CD8-positive, alpha-beta memory T cell (primary cell): ENCODE data around the gene MCAT. TPM values are rescaled to one million over a fixed set of nuclear protein-coding genes. Genes with fewer than 3 reads are reported as not detected.

ENCODE experiments used
- CTCF ChIA-PET: fragments of 350-600 bp; sonication (Branson Sonifier 250); formaldehyde crosslinking; loops from one replicate; lab custom pipeline; 2021; ENCODE audit warnings: antibody characterized with exemption; lab: Charles Lee
- POLR2A ChIA-PET: fragments of 350-600 bp; sonication (Branson Sonifier 250); formaldehyde crosslinking; loops from one replicate; lab custom pipeline; 2021; ENCODE audit warnings: antibody characterized with exemption; lab: Charles Lee
- DNase-seq, 5 donors: peaks; one replicate each; pipeline versions ENCODE4 v3.0.0 to v3.0.0-alpha.2; 2020 to 2022; ENCODE audit warnings: mixed read lengths in 1 of 5
- H3K27ac ChIP-seq: one replicate; pipeline ENCODE4 v1.7.0; 2013; ENCODE audit warnings: low read depth, mild to moderate bottlenecking, low read length, moderate library complexity
- H3K27me3 ChIP-seq: 2 replicates; pipeline ENCODE4 v1.7.0; 2013; ENCODE audit warnings: low read length, mild to moderate bottlenecking; ENCODE audit not compliant: insufficient read depth, poor library complexity, severe bottlenecking
- H3K36me3 ChIP-seq: 2 replicates; pipeline ENCODE4 v1.7.0; 2013; ENCODE audit warnings: mild to moderate bottlenecking, low read length, moderate library complexity; ENCODE audit not compliant: insufficient read depth
- H3K4me1 ChIP-seq: 2 replicates; pipeline ENCODE4 v1.7.0; 2013; ENCODE audit warnings: mild to moderate bottlenecking, low read length, moderate library complexity; ENCODE audit not compliant: insufficient read depth
- H3K4me3 ChIP-seq: 2 replicates; pipeline ENCODE4 v1.7.0; 2013; ENCODE audit warnings: mild to moderate bottlenecking, low read length
- H3K9me3 ChIP-seq: 2 replicates; pipeline ENCODE4 v1.7.0; 2013; ENCODE audit warnings: mild to moderate bottlenecking, low read length
- H3K27ac Mint-ChIP-seq, 8 donors: one replicate each; pipeline ENCODE4 v1.8.0; 2020 to 2021; ENCODE audit warnings: mixed read lengths in 8 of 8, mild to moderate bottlenecking in 6 of 8, inconsistent platforms in 3 of 8, moderate library complexity in 3 of 8
- H3K27me3 Mint-ChIP-seq, 2 donors: one replicate each; pipeline ENCODE4 v1.8.0; 2020 to 2021; ENCODE audit warnings: mixed read lengths in 2 of 2, mild to moderate bottlenecking in 1 of 2, moderate library complexity in 1 of 2
- H3K36me3 Mint-ChIP-seq, 3 donors: one replicate each; pipeline ENCODE4 v1.8.0; 2020 to 2021; ENCODE audit warnings: mixed read lengths in 3 of 3, inconsistent platforms in 1 of 3, mild to moderate bottlenecking in 1 of 3
- H3K4me1 Mint-ChIP-seq, 3 donors: one replicate each; pipeline ENCODE4 v1.8.0; 2020 to 2021; ENCODE audit warnings: mixed read lengths in 3 of 3, inconsistent platforms in 1 of 3, mild to moderate bottlenecking in 1 of 3
- H3K4me3 Mint-ChIP-seq, 7 donors: one replicate each; pipeline ENCODE4 v1.8.0; 2020 to 2021; ENCODE audit warnings: mixed read lengths in 7 of 7, mild to moderate bottlenecking in 6 of 7, moderate library complexity in 4 of 7, inconsistent platforms in 2 of 7
- H3K9me3 Mint-ChIP-seq, 5 donors: one replicate each; pipeline ENCODE4 v1.8.0; 2020 to 2022; ENCODE audit warnings: mixed read lengths in 5 of 5, mild to moderate bottlenecking in 3 of 5, moderate library complexity in 2 of 5, inconsistent platforms in 1 of 5
- polyA plus RNA-seq: library from polyadenylated mRNA; unstranded; fragments of 300-500 nt; fragmentation: Illumina TruSeq; gene quantifications from one replicate; pipeline ENCODE4 v1.2.3, GENCODE V29; 2021
- total RNA-seq, 2 experiments: library from RNA; stranded (reverse); gene quantifications; one replicate each; pipeline ENCODE4 v1.2.3, GENCODE V29; 2021

Gene MCAT
- total and polyA plus RNA-seq, 3 experiments from 2014 or later = 9.7 to 29.3 (median 28.4) TPM

GRCh38 chr22:43133401-43133800 is 9.8 kb downstream of the MCAT start:
- no peaks in the 10 kb centered on the region for H3K27me3 ChIP-seq
- no peak for DNase-seq
- Mint-ChIP-seq H3K36me3 (peaks cover 4 to 58% (median 6%) of the 10 kb centered on the region in 3 donors), H3K27me3 (no peaks in the 10 kb centered on the region), H3K4me1 (peaks cover 0 to 3% (median 0%) of the 10 kb centered on the region in 3 donors), H3K4me3 (no peak overlapping the region), H3K9me3 (no peaks in the 10 kb centered on the region), H3K27ac (peak overlapping the region in 1 of 8 donors; percentile 17)
- H3K9me3 ChIP-seq = no peaks in the 10 kb centered on the region
- no peak overlapping the region for H3K27ac ChIP-seq
- H3K4me1 ChIP-seq = no peaks in the 10 kb centered on the region
- H3K4me3 ChIP-seq = no peak overlapping the region
- CTCF ChIA-PET = no interaction called here
- H3K36me3 ChIP-seq = no peaks in the 10 kb centered on the region
- POLR2A ChIA-PET = no interaction called here

GRCh38 chr22:43131773-43132501 is 11.3 kb downstream of the MCAT start:
- Mint-ChIP-seq H3K27ac (no peak overlapping the region), H3K27me3 (no peaks in the 10 kb centered on the region), H3K4me1 (peaks cover 0 to 3% (median 0%) of the 10 kb centered on the region in 3 donors), H3K4me3 (no peak overlapping the region), H3K36me3 (peaks cover 4 to 45% (median 4%) of the 10 kb centered on the region in 3 donors), H3K9me3 (no peaks in the 10 kb centered on the region)
- ChIA-PET CTCF (no interaction called here), POLR2A (no interaction called here)
- H3K36me3 ChIP-seq = no peaks in the 10 kb centered on the region
- H3K4me1 ChIP-seq = no peaks in the 10 kb centered on the region
- no peak overlapping the region for H3K4me3 ChIP-seq
- no peaks in the 10 kb centered on the region for H3K9me3 ChIP-seq
- H3K27ac ChIP-seq = no peak overlapping the region
- H3K27me3 ChIP-seq = no peaks in the 10 kb centered on the region
- DNase-seq = no peak

GRCh38 chr22:43129426-43130425 is 13.5 kb downstream of the MCAT start:
- no peak overlapping the region for H3K27ac Mint-ChIP-seq
- H3K9me3 ChIP-seq = no peaks in the 10 kb centered on the region
- no peaks in the 10 kb centered on the region for H3K36me3 ChIP-seq
- peaks cover 0 to 3% (median 0%) of the 10 kb centered on the region in 3 donors for H3K4me1 Mint-ChIP-seq
- no peak overlapping the region for H3K4me3 Mint-ChIP-seq
- peaks cover 0 to 1% of the 10 kb centered on the region in 2 donors for H3K27me3 Mint-ChIP-seq
- no peaks in the 10 kb centered on the region for H3K4me1 ChIP-seq
- no peak for DNase-seq
- ChIA-PET POLR2A (no interaction called here), CTCF (no interaction called here)
- peaks cover 4 to 27% (median 4%) of the 10 kb centered on the region in 3 donors for H3K36me3 Mint-ChIP-seq
- H3K9me3 Mint-ChIP-seq = no peaks in the 10 kb centered on the region
- no peak overlapping the region for H3K4me3 ChIP-seq
- no peak overlapping the region for H3K27ac ChIP-seq
- no peaks in the 10 kb centered on the region for H3K27me3 ChIP-seq

- H3K27me3 ChIP-seq = no peaks in the 10 kb centered on the region
- no peaks in the 10 kb centered on the region for H3K4me1 ChIP-seq
- Mint-ChIP-seq H3K36me3 (peaks cover 4 to 22% (median 4%) of the 10 kb centered on the region in 3 donors), H3K4me3 (no peak overlapping the region), H3K9me3 (no peaks in the 10 kb centered on the region), H3K27me3 (peaks cover 0 to 1% of the 10 kb centered on the region in 2 donors), H3K27ac (peak overlapping the region in 1 of 8 donors; percentile 43), H3K4me1 (peaks cover 0 to 3% (median 0%) of the 10 kb centered on the region in 3 donors)
- H3K9me3 ChIP-seq = no peaks in the 10 kb centered on the region
- H3K4me3 ChIP-seq = no peak overlapping the region
- POLR2A ChIA-PET = no interaction called here
- CTCF ChIA-PET = no interaction called here
- no peak for DNase-seq
- no peaks in the 10 kb centered on the region for H3K36me3 ChIP-seq
- H3K27ac ChIP-seq = no peak overlapping the region
These were observed 14.2 kb downstream of the MCAT start for GRCh38 chr22:43128928-43129424.

GRCh38 chr22:43128116-43128515 is 15.1 kb downstream of the MCAT start:
- H3K4me3 Mint-ChIP-seq = no peak overlapping the region
- POLR2A ChIA-PET = no interaction called here

GRCh38 chr22:43127166-43127908 is 15.9 kb downstream of the MCAT start:
- H3K27ac ChIP-seq = no peak overlapping the region
- no peak for DNase-seq
- no peaks in the 10 kb centered on the region for H3K36me3 ChIP-seq
- H3K9me3 ChIP-seq = no peaks in the 10 kb centered on the region
- ChIA-PET POLR2A (no interaction called here), CTCF (interaction anchor here (0.6 kb wide), 1 partner anchor 15 kb away, joined by 4 read pairs; no protein-coding TSS in a partner anchor)
- no peak overlapping the region for H3K4me3 ChIP-seq
- Mint-ChIP-seq H3K4me1 (peaks cover 0 to 3% (median 0%) of the 10 kb centered on the region in 3 donors), H3K27ac (no peak overlapping the region), H3K9me3 (no peaks in the 10 kb centered on the region), H3K4me3 (no peak overlapping the region), H3K36me3 (peaks cover 0 to 8% (median 0%) of the 10 kb centered on the region in 3 donors), H3K27me3 (peaks cover 0 to 1% of the 10 kb centered on the region in 2 donors)
- no peaks in the 10 kb centered on the region for H3K27me3 ChIP-seq
- no peaks in the 10 kb centered on the region for H3K4me1 ChIP-seq

More at GRCh38 chr22:43128116-43128515, 15.1 kb downstream of the MCAT start:
- Mint-ChIP-seq H3K27ac (peak overlapping the region in 1 of 8 donors; percentile 79), H3K9me3 (no peaks in the 10 kb centered on the region), H3K27me3 (peaks cover 0 to 1% of the 10 kb centered on the region in 2 donors), H3K36me3 (peaks cover 0 to 13% (median 0%) of the 10 kb centered on the region in 3 donors), H3K4me1 (peaks cover 0 to 3% (median 0%) of the 10 kb centered on the region in 3 donors)
- Histone ChIP-seq H3K27ac (no peak overlapping the region), H3K27me3 (no peaks in the 10 kb centered on the region), H3K4me1 (no peaks in the 10 kb centered on the region), H3K4me3 (no peak overlapping the region), H3K9me3 (no peaks in the 10 kb centered on the region), H3K36me3 (no peaks in the 10 kb centered on the region)
- no peak for DNase-seq
- CTCF ChIA-PET = no interaction called here

- no peak overlapping the region for H3K4me3 Mint-ChIP-seq
- Histone ChIP-seq H3K36me3 (no peaks in the 10 kb centered on the region), H3K4me1 (no peaks in the 10 kb centered on the region), H3K4me3 (no peak overlapping the region), H3K27me3 (no peaks in the 10 kb centered on the region), H3K27ac (no peak overlapping the region), H3K9me3 (no peaks in the 10 kb centered on the region)
- H3K9me3 Mint-ChIP-seq = no peaks in the 10 kb centered on the region
- peaks cover 0 to 1% of the 10 kb centered on the region in 2 donors for H3K27me3 Mint-ChIP-seq
- ChIA-PET CTCF (no interaction called here), POLR2A (no interaction called here)
- no peak overlapping the region for H3K27ac Mint-ChIP-seq
- H3K4me1 Mint-ChIP-seq = peaks cover 0 to 3% (median 0%) of the 10 kb centered on the region in 3 donors
- peaks cover 0 to 1% (median 0%) of the 10 kb centered on the region in 3 donors for H3K36me3 Mint-ChIP-seq
- DNase-seq = no peak
These were observed 16.6 kb downstream of the MCAT start for GRCh38 chr22:43126501-43127165.
